Measurements from ENCODE around the gene NPTX2.

Gene NPTX2

GRCh38 chr7:98664882-98665281 lies 47.8 kb downstream of the NPTX2 start:
- DNase-seq (ENCODE audit: low read depth) = no peak
- no peak overlapping the region for H3K4me3 ChIP-seq (replicated peaks; ENCODE audit: low read depth, low read length)
- TF ChIP-seq, protein P1, sequence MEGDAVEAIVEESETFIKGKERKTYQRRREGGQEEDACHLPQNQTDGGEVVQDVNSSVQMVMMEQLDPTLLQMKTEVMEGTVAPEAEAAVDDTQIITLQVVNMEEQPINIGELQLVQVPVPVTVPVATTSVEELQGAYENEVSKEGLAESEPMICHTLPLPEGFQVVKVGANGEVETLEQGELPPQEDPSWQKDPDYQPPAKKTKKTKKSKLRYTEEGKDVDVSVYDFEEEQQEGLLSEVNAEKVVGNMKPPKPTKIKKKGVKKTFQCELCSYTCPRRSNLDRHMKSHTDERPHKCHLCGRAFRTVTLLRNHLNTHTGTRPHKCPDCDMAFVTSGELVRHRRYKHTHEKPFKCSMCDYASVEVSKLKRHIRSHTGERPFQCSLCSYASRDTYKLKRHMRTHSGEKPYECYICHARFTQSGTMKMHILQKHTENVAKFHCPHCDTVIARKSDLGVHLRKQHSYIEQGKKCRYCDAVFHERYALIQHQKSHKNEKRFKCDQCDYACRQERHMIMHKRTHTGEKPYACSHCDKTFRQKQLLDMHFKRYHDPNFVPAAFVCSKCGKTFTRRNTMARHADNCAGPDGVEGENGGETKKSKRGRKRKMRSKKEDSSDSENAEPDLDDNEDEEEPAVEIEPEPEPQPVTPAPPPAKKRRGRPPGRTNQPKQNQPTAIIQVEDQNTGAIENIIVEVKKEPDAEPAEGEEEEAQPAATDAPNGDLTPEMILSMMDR (IDR thresholded peaks at IDR 0.05; ENCODE audit: low read length, missing control alignments) = no peak

DNA sequence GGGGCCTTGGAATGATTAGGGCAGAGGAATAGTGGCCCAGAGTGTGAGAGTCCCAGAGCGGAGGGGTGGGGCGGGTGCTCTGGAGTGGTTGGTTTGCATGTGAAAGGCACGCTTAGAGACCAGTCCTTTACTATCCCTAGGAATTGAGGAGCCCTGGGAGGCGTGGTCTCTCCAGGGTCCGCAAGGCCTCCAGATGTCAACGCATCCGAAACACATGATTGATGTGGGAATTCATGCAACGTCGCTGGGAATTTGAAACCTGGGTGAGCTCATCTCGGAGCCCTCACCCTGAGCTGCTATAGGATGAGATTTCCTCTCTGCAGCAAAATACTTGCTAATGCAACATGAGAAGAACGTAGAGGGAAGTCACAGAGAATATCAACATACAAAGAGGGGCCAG lies 51.2 kb downstream of the NPTX2 start:
- DNase-seq (ENCODE audit: low read depth) = no peak
- TF ChIP-seq, protein P1 (IDR thresholded peaks at IDR 0.05; ENCODE audit: low read length, missing control alignments) = no peak
- no peak overlapping the region for H3K4me3 ChIP-seq (replicated peaks; ENCODE audit: low read depth, low read length)

DNA sequence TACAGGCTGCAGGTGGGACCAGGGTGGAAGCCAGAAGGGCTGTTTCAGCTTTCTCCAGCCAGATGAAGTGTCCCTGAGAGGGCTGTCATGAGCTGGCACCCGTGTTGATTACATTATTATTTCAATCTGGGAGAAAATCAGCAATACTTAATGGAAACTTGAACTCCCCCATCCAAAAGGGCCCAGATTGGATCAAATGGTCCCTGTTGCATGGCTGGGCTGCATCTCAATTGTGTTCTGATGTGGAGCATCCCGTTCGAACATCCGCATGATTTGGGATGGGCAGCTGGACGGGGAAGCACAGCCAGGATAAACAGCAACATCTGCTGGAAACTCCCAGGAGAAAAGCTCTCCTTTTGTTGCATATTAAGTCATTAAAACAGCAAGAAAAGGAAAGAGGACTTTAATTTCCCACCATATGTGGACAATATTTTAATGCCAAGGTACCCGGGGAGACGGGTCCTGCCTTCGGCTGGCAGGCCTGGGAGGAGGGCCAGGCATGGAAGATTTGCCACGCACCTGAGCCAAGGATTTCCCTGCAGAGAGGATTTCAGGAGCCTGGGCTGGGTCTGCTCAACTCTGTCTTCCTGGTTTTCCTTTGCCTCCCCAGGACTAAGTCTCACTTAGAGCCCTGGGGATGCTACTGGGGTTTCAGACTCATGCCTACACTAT lies 52.4 kb downstream of the NPTX2 start:
- no peak for DNase-seq (ENCODE audit: low read depth)
- TF ChIP-seq, protein P1 (IDR thresholded peaks at IDR 0.05; ENCODE audit: low read length, missing control alignments) = no peak
- no peak overlapping the region for H3K4me3 ChIP-seq (replicated peaks; ENCODE audit: low read depth, low read length)

GRCh38 chr7:98670186-98670585 lies 53.1 kb downstream of the NPTX2 start:
- DNase-seq (ENCODE audit: low read depth) = no peak
- H3K4me3 ChIP-seq (replicated peaks; ENCODE audit: low read depth, low read length) = no peak overlapping the region
- TF ChIP-seq, protein P1 (IDR thresholded peaks at IDR 0.05; ENCODE audit: low read length, missing control alignments) = no peak

DNA sequence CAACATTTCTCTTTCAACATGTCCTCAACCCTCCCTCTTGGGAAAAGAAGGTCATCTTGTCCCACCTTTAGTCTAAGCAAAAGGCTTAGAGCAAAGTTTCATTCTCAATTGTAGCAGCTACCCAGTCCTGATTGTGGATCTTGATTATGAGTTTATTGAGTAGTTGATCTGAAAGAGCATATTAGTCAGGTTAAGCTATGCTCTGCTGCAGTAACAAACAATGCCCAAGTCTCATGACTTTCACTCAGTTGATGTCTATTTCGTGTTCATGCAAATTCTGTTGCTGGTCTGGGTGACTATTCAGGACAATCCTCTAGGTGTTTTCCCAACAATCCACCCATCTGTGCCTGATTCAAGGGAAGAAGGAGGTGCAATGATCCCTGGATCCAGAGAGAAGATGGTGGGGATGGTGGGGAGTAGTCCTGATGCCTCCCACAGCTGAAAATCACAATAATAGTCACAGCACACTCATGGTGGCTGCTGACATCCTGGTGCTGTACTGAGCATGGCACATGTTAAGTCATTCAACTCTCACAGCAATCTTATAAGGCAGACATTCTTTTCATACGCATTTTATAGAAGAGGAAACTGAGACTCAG lies 54.7 kb downstream of the NPTX2 start:
- TF ChIP-seq, protein P1 (IDR thresholded peaks at IDR 0.05; ENCODE audit: low read length, missing control alignments) = no peak
- H3K4me3 ChIP-seq (replicated peaks; ENCODE audit: low read depth, low read length) = no peak overlapping the region
- no peak for DNase-seq (ENCODE audit: low read depth)

DNA sequence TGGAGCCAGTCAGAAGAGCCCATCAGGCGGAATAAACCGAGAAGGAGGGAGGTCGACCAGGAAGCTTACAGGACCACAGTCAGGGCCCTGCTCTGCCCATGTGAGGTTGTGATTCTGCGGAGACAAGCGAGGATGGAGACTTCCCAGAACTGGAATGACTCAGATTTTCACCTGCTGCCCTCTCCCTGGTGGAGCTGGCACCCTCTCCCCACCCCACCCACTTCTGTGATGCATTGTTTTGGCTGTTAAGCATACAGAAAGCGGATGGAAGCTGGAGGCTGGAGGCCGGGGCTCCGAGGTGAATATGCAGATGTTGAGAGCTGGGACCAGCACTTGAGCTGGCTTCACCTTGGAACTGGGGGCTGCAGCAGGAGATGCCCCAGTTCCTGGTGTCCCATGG lies 57.4 kb downstream of the NPTX2 start:
- DNase-seq (ENCODE audit: low read depth) = no peak
- no peak overlapping the region for H3K4me3 ChIP-seq (replicated peaks; ENCODE audit: low read depth, low read length)
- TF ChIP-seq, protein P1 (IDR thresholded peaks at IDR 0.05; ENCODE audit: low read length, missing control alignments) = no peak

DNA sequence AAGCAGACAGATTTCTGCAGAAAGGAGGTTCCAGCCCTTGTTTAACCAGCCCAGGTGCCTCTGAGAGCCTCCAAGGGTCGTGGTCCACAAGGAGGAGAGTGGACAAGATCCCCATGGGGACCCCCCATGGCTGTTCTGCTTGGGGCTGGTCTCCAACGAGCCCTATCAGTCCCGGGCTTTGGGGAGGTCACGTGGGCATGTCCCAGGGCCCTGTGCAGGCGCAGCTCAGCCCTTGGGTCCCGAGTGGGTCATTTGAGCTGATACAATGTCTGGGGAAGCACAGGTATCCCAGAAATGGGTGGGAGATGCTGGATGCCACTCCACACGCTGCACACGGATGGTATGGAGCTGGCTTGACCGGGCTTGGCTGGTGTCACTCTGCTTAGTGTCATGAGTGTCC lies 57.8 kb downstream of the NPTX2 start:
- no peak for DNase-seq (ENCODE audit: low read depth)
- TF ChIP-seq, protein P1 (IDR thresholded peaks at IDR 0.05; ENCODE audit: low read length, missing control alignments) = no peak
- H3K4me3 ChIP-seq (replicated peaks; ENCODE audit: low read depth, low read length) = no peak overlapping the region
